SU-DHL-6 (cell line): Measurements from ENCODE around the gene RAB10.

Experiments
- EZH2phosphoT487 ChIP-seq: fragments of 200-600 bp; sonication (generic), shearing (Covaris generic); conservative IDR thresholded peaks from 2 replicates; pipeline ENCODE4 v1.6.1; 2018; ENCODE audit warnings: mild to moderate bottlenecking, antibody characterized with exemption, low read length, moderate library complexity, mixed read lengths
- TF ChIP-seq, protein P1 (sequence below): fragments of 200-600 bp; sonication (generic); IDR thresholded peaks from one replicate; pipeline ENCODE4 v1.5.1; 2017; ENCODE audit warnings: antibody characterized with exemption, mild to moderate bottlenecking, low read length, moderate library complexity; ENCODE audit not compliant: insufficient read depth, poor library complexity, severe bottlenecking

DNA sequence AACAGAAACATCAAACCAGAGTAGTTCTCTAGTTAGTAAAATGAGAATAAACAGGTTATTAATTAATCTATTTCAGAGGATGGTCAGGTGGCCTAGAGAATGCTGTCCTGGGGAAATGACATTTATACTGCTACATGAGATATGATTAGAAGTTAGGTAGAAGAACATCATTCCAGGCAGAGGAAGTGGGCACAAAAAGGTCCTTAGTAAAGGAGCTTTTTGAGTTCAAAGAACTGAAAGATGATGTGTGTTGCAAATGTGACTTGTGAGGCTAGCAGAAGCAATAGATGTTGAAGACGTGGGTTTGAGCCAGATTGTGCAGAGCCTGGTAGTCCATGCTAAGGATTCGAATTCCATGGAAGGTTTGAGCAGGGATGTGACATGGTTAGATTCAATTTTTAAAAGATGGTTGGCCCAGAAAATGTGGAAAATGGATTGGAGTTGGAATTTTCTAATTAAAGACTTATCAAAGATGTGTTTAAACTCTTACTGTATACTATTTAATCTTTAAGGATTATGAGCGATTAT, 34.2 kb downstream of the RAB10 start:
- TF ChIP-seq, protein P1, sequence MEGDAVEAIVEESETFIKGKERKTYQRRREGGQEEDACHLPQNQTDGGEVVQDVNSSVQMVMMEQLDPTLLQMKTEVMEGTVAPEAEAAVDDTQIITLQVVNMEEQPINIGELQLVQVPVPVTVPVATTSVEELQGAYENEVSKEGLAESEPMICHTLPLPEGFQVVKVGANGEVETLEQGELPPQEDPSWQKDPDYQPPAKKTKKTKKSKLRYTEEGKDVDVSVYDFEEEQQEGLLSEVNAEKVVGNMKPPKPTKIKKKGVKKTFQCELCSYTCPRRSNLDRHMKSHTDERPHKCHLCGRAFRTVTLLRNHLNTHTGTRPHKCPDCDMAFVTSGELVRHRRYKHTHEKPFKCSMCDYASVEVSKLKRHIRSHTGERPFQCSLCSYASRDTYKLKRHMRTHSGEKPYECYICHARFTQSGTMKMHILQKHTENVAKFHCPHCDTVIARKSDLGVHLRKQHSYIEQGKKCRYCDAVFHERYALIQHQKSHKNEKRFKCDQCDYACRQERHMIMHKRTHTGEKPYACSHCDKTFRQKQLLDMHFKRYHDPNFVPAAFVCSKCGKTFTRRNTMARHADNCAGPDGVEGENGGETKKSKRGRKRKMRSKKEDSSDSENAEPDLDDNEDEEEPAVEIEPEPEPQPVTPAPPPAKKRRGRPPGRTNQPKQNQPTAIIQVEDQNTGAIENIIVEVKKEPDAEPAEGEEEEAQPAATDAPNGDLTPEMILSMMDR = no peak
- TF ChIP-seq EZH2phosphoT487 = no peak
